HCT116 (cell line): ENCODE measurements around the gene CYB561A3. TPM values are rescaled to one million over a fixed set of nuclear protein-coding genes. Genes with fewer than 3 reads are reported as not detected.

Source experiments
- ATAC-seq: fragments of 200-7000 bp; cut with Tn5 transposase; 2 replicates; pipeline ENCODE4 v1.9.1; 2020; ENCODE audit warnings: mild to moderate bottlenecking, moderate library complexity
- BruUV-seq: library from RNA; stranded (reverse); fragments of 400-500 nt; replicated peaks from 2 replicates; lab custom pipeline; 2021; lab: Mats Ljungman, UMichigan
- CTCF ChIA-PET: fragments of 300-600 bp; sonication (Branson Sonifier 250); formaldehyde crosslinking; loops from one replicate; lab custom pipeline; 2021; ENCODE audit warnings: antibody characterized with exemption; lab: Charles Lee
- POLR2A ChIA-PET: fragments of 300-600, 350-600 bp; sonication (Branson Sonifier 250); formaldehyde crosslinking; loops from one replicate; lab custom pipeline; 2021; ENCODE audit warnings: antibody characterized with exemption; lab: Charles Lee
- RAD21 ChIA-PET, 2 experiments: fragments of 300-600 bp; sonication (Branson Sonifier 250); formaldehyde crosslinking; loops; one replicate each; lab custom pipeline; 2023; ENCODE audit warnings: low total read pairs in 2 of 2; ENCODE audit not compliant: uncharacterized antibody in 2 of 2, unreplicated experiment in 2 of 2, low non-redundant PET in 1 of 2; lab: Charles Lee
- DNase-seq: peaks from one replicate; pipeline ENCODE4 v3.0.0-alpha.2; 2010; ENCODE audit warnings: low read depth, low spot score
- H2AFZ ChIP-seq: fragments of 200-600 bp; shearing (Covaris generic), sonication (generic); 2 replicates; pipeline ENCODE4 v1.6.1; 2017; ENCODE audit warnings: low read depth, mixed run types, mixed read lengths, antibody characterized with exemption, low read length; ENCODE audit not compliant: poor library complexity, severe bottlenecking
- H3K27ac ChIP-seq: 2 replicates; pipeline ENCODE4 v1.5.1; 2012; ENCODE audit warnings: low read depth, low read length
- H3K27me3 ChIP-seq: fragments of 200-600 bp; sonication (generic); 2 replicates; pipeline ENCODE4 v1.6.1; 2016; ENCODE audit warnings: mixed run types, low read length, mixed read lengths; ENCODE audit not compliant: insufficient read depth
- H3K36me3 ChIP-seq, 2 experiments: fragments of 200-500 bp in 1 of 2; fragments of 200-600 bp in 1 of 2; sonication (Bioruptor generic) in 1 of 2; sonication (generic) in 1 of 2; 2 replicates each; pipeline versions ENCODE4 v1.5.1 to v1.6.1; 2014 to 2016; ENCODE audit warnings: low read length in 2 of 2, inconsistent platforms in 1 of 2, mixed read lengths in 1 of 2, mixed run types in 1 of 2; ENCODE audit not compliant: insufficient read depth in 2 of 2, control insufficient read depth in 1 of 2
- H3K4me1 ChIP-seq, 2 experiments: fragments of 200-600 bp in 1 of 2; sonication (generic) in 1 of 2; 2 replicates each; pipeline versions ENCODE4 v1.5.1 to v1.6.1; 2012 to 2017; ENCODE audit warnings: low read length in 2 of 2, inconsistent platforms in 1 of 2, mild to moderate bottlenecking in 1 of 2, mixed read lengths in 1 of 2, mixed run types in 1 of 2, moderate library complexity in 1 of 2; ENCODE audit not compliant: insufficient read depth in 2 of 2, control insufficient read depth in 1 of 2
- H3K4me2 ChIP-seq: fragments of 200-600 bp; sonication (generic); 2 replicates; pipeline ENCODE4 v1.6.1; 2017; ENCODE audit warnings: mixed run types, low read length, mixed read lengths
- H3K4me3 ChIP-seq, 2 experiments: fragments of 200-600 bp in 1 of 2; sonication (generic) in 1 of 2; replicated peaks in 1 of 2; 2 replicates each; pipeline ENCODE4 v1.5.1; 2011 to 2016; ENCODE audit warnings: low read length in 2 of 2, control low read depth in 1 of 2, low read depth in 1 of 2, mild to moderate bottlenecking in 1 of 2, mixed read lengths in 1 of 2, mixed run types in 1 of 2
- H3K79me2 ChIP-seq: fragments of 200-600 bp; sonication (generic); 2 replicates; pipeline ENCODE4 v1.6.1; 2017; ENCODE audit warnings: mild to moderate bottlenecking, mixed run types, low read length, moderate library complexity, mixed read lengths; ENCODE audit not compliant: insufficient read depth
- H3K9ac ChIP-seq: fragments of 200-600 bp; sonication (generic); 2 replicates; pipeline ENCODE4 v1.6.1; 2016; ENCODE audit warnings: low read length, mixed read lengths
- H3K9me2 ChIP-seq: fragments of 200-600 bp; sonication (generic), shearing (Covaris generic); 2 replicates; pipeline ENCODE4 v1.6.1; 2017; ENCODE audit warnings: mixed run types, mild to moderate bottlenecking, moderate library complexity; ENCODE audit not compliant: insufficient read depth
- H3K9me3 ChIP-seq, 2 experiments: fragments of 200-500 bp in 1 of 2; fragments of 200-600 bp in 1 of 2; sonication (Bioruptor generic) in 1 of 2; sonication (generic) in 1 of 2; 2 replicates each; pipeline ENCODE4 v1.6.1; 2014 to 2017; ENCODE audit warnings: low read length in 2 of 2, mixed read lengths in 2 of 2, inconsistent platforms in 1 of 2, low read depth in 1 of 2, mild to moderate bottlenecking in 1 of 2, mixed run types in 1 of 2, moderate library complexity in 1 of 2; ENCODE audit not compliant: control insufficient read depth in 1 of 2, insufficient read depth in 1 of 2
- H4K20me1 ChIP-seq: fragments of 200-600 bp; sonication (generic), shearing (Covaris generic); 2 replicates; pipeline ENCODE4 v1.6.1; 2017; ENCODE audit warnings: mixed run types, mild to moderate bottlenecking, moderate library complexity; ENCODE audit not compliant: insufficient read depth
- CEBPB ChIP-seq: IDR thresholded peaks from 2 replicates; pipeline ENCODE4 v1.6.1; 2012; ENCODE audit warnings: low read depth
- EGR1 ChIP-seq: IDR thresholded peaks from 2 replicates; pipeline ENCODE4 v1.6.1; 2012; ENCODE audit warnings: low read depth
- ELF1 ChIP-seq: IDR thresholded peaks from 2 replicates; pipeline ENCODE4 v1.6.1; 2012; ENCODE audit warnings: low read depth, borderline replicate concordance
- EZH2 ChIP-seq: fragments of 200-600 bp; sonication (generic); IDR thresholded peaks from 2 replicates; pipeline ENCODE4 v1.6.1; 2017; ENCODE audit warnings: antibody characterized with exemption, mixed run types
- EZH2phosphoT487 ChIP-seq: fragments of 200-600 bp; IDR thresholded peaks from 2 replicates; pipeline ENCODE4 v1.6.1; 2018; ENCODE audit warnings: antibody characterized with exemption, borderline replicate concordance
- FOSL1 ChIP-seq: IDR thresholded peaks from 2 replicates; pipeline ENCODE4 v1.6.1; 2012; ENCODE audit warnings: low read depth
- JUND ChIP-seq: IDR thresholded peaks from 2 replicates; pipeline ENCODE4 v1.6.1; 2012
- POLR2A ChIP-seq: IDR thresholded peaks from 2 replicates; pipeline ENCODE4 v1.7.0; 2011; ENCODE audit warnings: borderline replicate concordance; ENCODE audit not compliant: insufficient read depth, insufficient read length; ENCODE audit errors: extremely low read depth
- POLR2AphosphoS5 ChIP-seq: IDR thresholded peaks from 2 replicates; pipeline ENCODE4 v1.6.1; 2011; ENCODE audit warnings: mild to moderate bottlenecking, low read depth, low read length, moderate library complexity
- REST ChIP-seq: IDR thresholded peaks from 2 replicates; pipeline ENCODE4 v1.6.1; 2012; ENCODE audit warnings: low read depth
- SIN3A ChIP-seq: IDR thresholded peaks from 2 replicates; pipeline ENCODE4 v1.6.1; 2012; ENCODE audit warnings: low read depth
- SP1 ChIP-seq: IDR thresholded peaks from 2 replicates; pipeline ENCODE4 v1.6.1; 2012; ENCODE audit warnings: low read depth
- SRF ChIP-seq: IDR thresholded peaks from 2 replicates; pipeline ENCODE4 v1.6.1; 2012; ENCODE audit warnings: low read depth
- TCF7L2 ChIP-seq: IDR thresholded peaks from 2 replicates; pipeline ENCODE4 v1.7.0; 2011; ENCODE audit warnings: borderline replicate concordance, inconsistent platforms; ENCODE audit not compliant: insufficient read depth, insufficient read length; ENCODE audit errors: extremely low read depth
- YY1 ChIP-seq: IDR thresholded peaks from 2 replicates; pipeline ENCODE4 v1.6.1; 2011; ENCODE audit warnings: low read length, low read depth, moderate library complexity, mild to moderate bottlenecking; ENCODE audit not compliant: insufficient replicate concordance; ENCODE audit errors: extremely low read depth
- intact Hi-C: fragments of 100-400 bp; cut with micrococcal nuclease; formaldehyde crosslinking; loops from 2 replicates; pipeline ENCODE4 v1.10.0; 2022
- total RNA-seq: library from RNA; stranded (reverse); gene quantifications from one replicate; pipeline ENCODE4 v1.2.1, GENCODE V29; 2021; ENCODE audit not compliant: unreplicated experiment
- TF ChIP-seq, protein P1 (sequence below): IDR thresholded peaks from 2 replicates; pipeline ENCODE4 v1.6.1; 2012
- TF ChIP-seq, protein P2 (sequence below): IDR thresholded peaks from 2 replicates; pipeline ENCODE4 v1.6.1; 2011; ENCODE audit warnings: mild to moderate bottlenecking, low read length, moderate library complexity; ENCODE audit not compliant: insufficient replicate concordance; ENCODE audit errors: extremely low read depth

Gene CYB561A3
- total RNA-seq, 1 experiment from 2014 or later, result 34.1 TPM

- intact Hi-C loops, result no loop called here
- CTCF ChIA-PET, result interaction anchor here (2.1 kb wide), 1 partner anchor 14 kb away, joined by 14 read pairs; no protein-coding TSS in a partner anchor
- H3K27me3 ChIP-seq, result no peaks in the 10 kb centered on the region
- ATAC-seq, result no peak
- H3K36me3 ChIP-seq, result peaks cover 7 to 8% of the 10 kb centered on the region in 2 experiments; a peak in 3 of 4 replicates
- no peak overlapping the region for H2AFZ ChIP-seq
- DNase-seq, result no peak
- H3K4me2 ChIP-seq, result no peak overlapping the region
- TF ChIP-seq SIN3A, result no peak
- TF ChIP-seq, protein P1, sequence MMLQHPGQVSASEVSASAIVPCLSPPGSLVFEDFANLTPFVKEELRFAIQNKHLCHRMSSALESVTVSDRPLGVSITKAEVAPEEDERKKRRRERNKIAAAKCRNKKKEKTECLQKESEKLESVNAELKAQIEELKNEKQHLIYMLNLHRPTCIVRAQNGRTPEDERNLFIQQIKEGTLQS, result no peak
- TF ChIP-seq SP1, result no peak
- no peak for TF ChIP-seq JUND
- no peak for TF ChIP-seq POLR2A
- no peak for TF ChIP-seq TCF7L2
- no peak for TF ChIP-seq SRF
- no peak for TF ChIP-seq YY1
- TF ChIP-seq EZH2phosphoT487, result no peak
- TF ChIP-seq REST, result no peak
- no peak for TF ChIP-seq POLR2AphosphoS5
- TF ChIP-seq, protein P2, sequence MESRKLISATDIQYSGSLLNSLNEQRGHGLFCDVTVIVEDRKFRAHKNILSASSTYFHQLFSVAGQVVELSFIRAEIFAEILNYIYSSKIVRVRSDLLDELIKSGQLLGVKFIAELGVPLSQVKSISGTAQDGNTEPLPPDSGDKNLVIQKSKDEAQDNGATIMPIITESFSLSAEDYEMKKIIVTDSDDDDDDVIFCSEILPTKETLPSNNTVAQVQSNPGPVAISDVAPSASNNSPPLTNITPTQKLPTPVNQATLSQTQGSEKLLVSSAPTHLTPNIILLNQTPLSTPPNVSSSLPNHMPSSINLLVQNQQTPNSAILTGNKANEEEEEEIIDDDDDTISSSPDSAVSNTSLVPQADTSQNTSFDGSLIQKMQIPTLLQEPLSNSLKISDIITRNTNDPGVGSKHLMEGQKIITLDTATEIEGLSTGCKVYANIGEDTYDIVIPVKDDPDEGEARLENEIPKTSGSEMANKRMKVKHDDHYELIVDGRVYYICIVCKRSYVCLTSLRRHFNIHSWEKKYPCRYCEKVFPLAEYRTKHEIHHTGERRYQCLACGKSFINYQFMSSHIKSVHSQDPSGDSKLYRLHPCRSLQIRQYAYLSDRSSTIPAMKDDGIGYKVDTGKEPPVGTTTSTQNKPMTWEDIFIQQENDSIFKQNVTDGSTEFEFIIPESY, result no peak
- no peak for TF ChIP-seq ELF1
- TF ChIP-seq FOSL1, result no peak
- no peak for TF ChIP-seq EGR1
- no peak for TF ChIP-seq EZH2
- TF ChIP-seq CEBPB, result no peak
- no peak overlapping the region for H3K4me3 ChIP-seq
- no peak overlapping the region for H3K9ac ChIP-seq
- no peaks in the 10 kb centered on the region for H3K9me2 ChIP-seq
- H3K27ac ChIP-seq, result no peak overlapping the region
- RAD21 ChIA-PET, result no interaction called here
- no peaks in the 10 kb centered on the region for H3K9me3 ChIP-seq
- BruUV-seq, result no TSS peak
- no peaks in the 10 kb centered on the region for H3K4me1 ChIP-seq
- no peaks in the 10 kb centered on the region for H4K20me1 ChIP-seq
- POLR2A ChIA-PET, result interaction anchor here (1.8 kb wide), 1 partner anchor 12 kb away, joined by 5 read pairs; the partner anchor contains the start of genes CYB561A3 and TMEM138
- H3K79me2 ChIP-seq, result no peaks in the 10 kb centered on the region
Measured at GRCh38 chr11:61349916-61350315, 11.8 kb downstream of the CYB561A3 start.
